Ovary (tissue), 3 donors: ENCODE data around the gene PDIA3.

Experiments
- EP300 ChIP-seq: sonication (generic); formaldehyde crosslinking; IDR thresholded peaks from one replicate; pipeline ENCODE4 v1.6.1; 2017; ENCODE audit warnings: antibody characterized with exemption
- POLR2A ChIP-seq: fragments of 450-650 bp; IDR thresholded peaks from one replicate; pipeline ENCODE4 v1.6.1; 2017; ENCODE audit warnings: antibody characterized with exemption, mild to moderate bottlenecking, moderate library complexity
- TF ChIP-seq, protein P1 (sequence below), 3 donors: fragments of 450-650 bp in 2 of 3; fragments of 200-600 bp in 1 of 3; IDR thresholded peaks; one replicate each; pipeline versions ENCODE4 v1.5.1 to v1.8.0; 2016 to 2022; ENCODE audit warnings: antibody characterized with exemption in 3 of 3, mild to moderate bottlenecking in 1 of 3
- donor health status: DM: no; HTN: no; CAD: no.

GRCh38 chr15:43789409-43789808 is 43.2 kb downstream of the PDIA3 start:
- TF ChIP-seq, protein P1, sequence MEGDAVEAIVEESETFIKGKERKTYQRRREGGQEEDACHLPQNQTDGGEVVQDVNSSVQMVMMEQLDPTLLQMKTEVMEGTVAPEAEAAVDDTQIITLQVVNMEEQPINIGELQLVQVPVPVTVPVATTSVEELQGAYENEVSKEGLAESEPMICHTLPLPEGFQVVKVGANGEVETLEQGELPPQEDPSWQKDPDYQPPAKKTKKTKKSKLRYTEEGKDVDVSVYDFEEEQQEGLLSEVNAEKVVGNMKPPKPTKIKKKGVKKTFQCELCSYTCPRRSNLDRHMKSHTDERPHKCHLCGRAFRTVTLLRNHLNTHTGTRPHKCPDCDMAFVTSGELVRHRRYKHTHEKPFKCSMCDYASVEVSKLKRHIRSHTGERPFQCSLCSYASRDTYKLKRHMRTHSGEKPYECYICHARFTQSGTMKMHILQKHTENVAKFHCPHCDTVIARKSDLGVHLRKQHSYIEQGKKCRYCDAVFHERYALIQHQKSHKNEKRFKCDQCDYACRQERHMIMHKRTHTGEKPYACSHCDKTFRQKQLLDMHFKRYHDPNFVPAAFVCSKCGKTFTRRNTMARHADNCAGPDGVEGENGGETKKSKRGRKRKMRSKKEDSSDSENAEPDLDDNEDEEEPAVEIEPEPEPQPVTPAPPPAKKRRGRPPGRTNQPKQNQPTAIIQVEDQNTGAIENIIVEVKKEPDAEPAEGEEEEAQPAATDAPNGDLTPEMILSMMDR (IDR thresholded peaks at IDR 0.05): no peak
- TF ChIP-seq POLR2A: no peak
- TF ChIP-seq EP300: no peak
